GM23248 (cell line): ENCODE measurements around the gene COX6A1.

Source experiments
- EZH2 ChIP-seq: fragments of 200-600 bp; sonication (generic); IDR thresholded peaks from 2 replicates; pipeline ENCODE4 v1.6.1; 2018; ENCODE audit warnings: antibody characterized with exemption, mild to moderate bottlenecking; ENCODE audit not compliant: insufficient read depth, poor library complexity, severe bottlenecking
- EZH2phosphoT487 ChIP-seq: fragments of 200-600 bp; sonication (generic); IDR thresholded peaks from 2 replicates; pipeline ENCODE4 v1.6.1; 2018; ENCODE audit warnings: antibody characterized with exemption, moderate library complexity, mild to moderate bottlenecking, low read depth; ENCODE audit not compliant: insufficient read depth

DNA sequence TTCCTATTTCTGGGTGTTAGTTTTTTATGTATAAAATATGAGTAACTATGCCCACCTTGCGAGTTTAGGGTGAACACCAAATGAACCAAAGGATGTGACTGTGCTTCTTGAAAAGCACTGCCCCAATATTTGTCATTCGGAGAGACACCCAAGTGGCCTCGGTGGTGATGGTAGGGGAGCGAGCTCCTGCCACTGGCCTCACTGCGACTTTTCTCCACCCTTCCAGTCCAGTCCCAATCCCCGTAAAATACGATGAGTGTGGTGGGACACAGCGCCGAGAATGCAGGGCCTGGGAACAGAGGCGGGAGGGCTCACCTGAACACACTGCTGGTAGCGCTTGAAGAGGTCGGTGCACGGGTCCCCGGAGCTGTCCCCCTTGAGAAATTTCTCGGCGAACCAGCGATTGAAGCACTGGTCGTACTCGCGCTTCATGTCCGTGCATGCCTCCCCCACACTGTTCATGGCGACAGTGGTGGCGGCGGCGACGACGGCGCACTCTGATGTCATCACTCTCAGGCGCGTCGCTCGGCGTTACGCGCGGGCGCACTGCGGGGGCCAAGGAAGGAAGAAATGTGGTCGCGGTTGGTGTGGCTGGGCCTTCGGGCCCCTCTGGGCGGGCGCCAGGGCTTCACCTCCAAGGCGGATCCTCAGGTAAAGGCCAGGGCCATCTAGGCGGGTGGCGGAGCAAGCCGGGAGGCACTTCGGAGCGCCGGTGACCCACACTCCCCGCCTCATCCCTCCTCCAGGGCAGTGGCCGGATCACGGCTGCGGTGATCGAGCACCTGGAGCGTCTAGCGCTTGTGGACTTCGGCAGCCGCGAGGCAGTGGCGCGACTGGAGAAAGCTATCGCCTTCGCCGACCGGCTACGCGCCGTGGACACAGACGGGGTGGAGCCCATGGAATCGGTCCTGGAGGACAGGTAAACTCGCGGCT, 8.3 kb downstream of the COX6A1 start, which contains the start of the genes GATC and TRIAP1:
- TF ChIP-seq EZH2phosphoT487 (no peak), EZH2 (no peak)
